HepG2 (cell line): ENCODE measurements around the gene CALM1. TPM values are rescaled to one million over a fixed set of nuclear protein-coding genes. Genes with fewer than 3 reads are reported as not detected.

Experiments
- CC2D1A ChIP-seq: sonication (generic); formaldehyde crosslinking; IDR thresholded peaks from 2 replicates; pipeline ENCODE4 v1.8.1; 2023; ENCODE audit warnings: mild to moderate bottlenecking, missing genetic modification reagents
- ETV5 ChIP-seq: IDR thresholded peaks from 2 replicates; pipeline ENCODE4 v1.6.1; 2018; ENCODE audit warnings: missing biosample characterization, missing genetic modification reagents, inconsistent platforms, borderline replicate concordance
- FOXA1 ChIP-seq, 2 experiments: fragments of 450-650 bp in 1 of 2; sonication (generic) in 1 of 2; formaldehyde crosslinking in 1 of 2; IDR thresholded peaks; 2 replicates each; pipeline versions ENCODE4 v1.4.0 to v1.6.1; 2016 to 2020; ENCODE audit warnings: missing genetic modification reagents in 1 of 2
- GFI1 ChIP-seq: sonication (generic); formaldehyde crosslinking; IDR thresholded peaks from 2 replicates; pipeline ENCODE4 v1.5.0; 2020; ENCODE audit warnings: missing genetic modification reagents, mild to moderate bottlenecking, borderline replicate concordance
- HNRNPL ChIP-seq: fragments of 200-400 bp; formaldehyde crosslinking; IDR thresholded peaks from 2 replicates; pipeline ENCODE4 v1.6.1; 2017; ENCODE audit warnings: mild to moderate bottlenecking, low read depth, low read length
- JDP2 ChIP-seq: sonication (generic); formaldehyde crosslinking; IDR thresholded peaks from 2 replicates; pipeline ENCODE4 v1.8.1; 2022; ENCODE audit warnings: missing genetic modification reagents, borderline replicate concordance
- KLF9 ChIP-seq: IDR thresholded peaks from 2 replicates; pipeline ENCODE4 v1.6.1; 2016; ENCODE audit warnings: low read depth
- MXD3 ChIP-seq: IDR thresholded peaks from 2 replicates; pipeline ENCODE4 v1.6.1; 2016; ENCODE audit warnings: mild to moderate bottlenecking, missing biosample characterization, missing genetic modification reagents
- RCOR2 ChIP-seq: IDR thresholded peaks from 2 replicates; pipeline ENCODE4 v1.6.1; 2016; ENCODE audit warnings: missing biosample characterization, missing genetic modification reagents
- SKIL ChIP-seq: sonication (generic); formaldehyde crosslinking; IDR thresholded peaks from 2 replicates; pipeline ENCODE4 v1.8.0; 2022; ENCODE audit warnings: missing genetic modification reagents, mild to moderate bottlenecking, moderate library complexity, borderline replicate concordance
- SP5 ChIP-seq: IDR thresholded peaks from 2 replicates; pipeline ENCODE4 v1.6.1; 2016; ENCODE audit warnings: low read depth, borderline replicate concordance
- ZNF10 ChIP-seq: sonication (generic); formaldehyde crosslinking; IDR thresholded peaks from 2 replicates; pipeline ENCODE4 v1.4.0; 2020; ENCODE audit warnings: mild to moderate bottlenecking, low read depth, missing genetic modification reagents, borderline replicate concordance
- ZNF251 ChIP-seq: sonication (generic); formaldehyde crosslinking; IDR thresholded peaks from 2 replicates; pipeline ENCODE4 v1.9.0; 2021; ENCODE audit warnings: mild to moderate bottlenecking, missing genetic modification reagents
- ZNF256 ChIP-seq: sonication (generic); formaldehyde crosslinking; conservative IDR thresholded peaks from 2 replicates; pipeline ENCODE4 v1.4.0; 2020; ENCODE audit warnings: missing genetic modification reagents
- ZNF296 ChIP-seq: sonication (generic); formaldehyde crosslinking; conservative IDR thresholded peaks from 2 replicates; pipeline ENCODE4 v1.5.0; 2020; ENCODE audit warnings: mild to moderate bottlenecking, missing genetic modification reagents
- ZNF34 ChIP-seq: sonication (generic); formaldehyde crosslinking; IDR thresholded peaks from 2 replicates; pipeline ENCODE4 v1.4.0; 2020; ENCODE audit warnings: mild to moderate bottlenecking, missing genetic modification reagents, borderline replicate concordance
- ZNF816 ChIP-seq: sonication (generic); formaldehyde crosslinking; IDR thresholded peaks from 2 replicates; pipeline ENCODE4 v1.8.0; 2022; ENCODE audit warnings: missing genetic modification reagents, mild to moderate bottlenecking, borderline replicate concordance
- ZNF83 ChIP-seq: sonication (generic); formaldehyde crosslinking; IDR thresholded peaks from 2 replicates; pipeline ENCODE4 v1.4.0; 2020; ENCODE audit warnings: missing genetic modification reagents, mild to moderate bottlenecking, borderline replicate concordance
- polyA plus RNA-seq, 8 experiments: library from polyadenylated mRNA; depleted of rRNA in 3 of 8; stranded (reverse) in 7 of 8; unstranded in 1 of 8; fragments of >200 nt; fragmentation: Illumina TruSeq in 4 of 8; extraction: Trizol in 4 of 8; gene quantifications; 2 replicates each; pipeline versions ENCODE4 v1.2.1 to v1.2.3, GENCODE V29; 2011 to 2016; ENCODE audit warnings: low read depth in 4 of 8, missing spikeins in 1 of 8, mixed read lengths in 1 of 8; ENCODE audit not compliant: insufficient read depth in 1 of 8
- total RNA-seq, 5 experiments: library from RNA; depleted of rRNA; stranded (reverse); fragments of >200 nt; fragmentation: Illumina TruSeq; extraction: Trizol; gene quantifications; 2 replicates each; pipeline ENCODE4 v1.2.3, GENCODE V29; 2016; ENCODE audit warnings: low read depth in 1 of 5
- TF ChIP-seq, protein P1 (sequence below), 2 experiments: IDR thresholded peaks; 2 replicates each; pipeline ENCODE4 v1.6.1; 2011 to 2012; ENCODE audit warnings: low read length in 2 of 2, borderline replicate concordance in 1 of 2, low read depth in 1 of 2, mild to moderate bottlenecking in 1 of 2, moderate library complexity in 1 of 2
- TF ChIP-seq, protein P2 (sequence below): sonication (generic); formaldehyde crosslinking; IDR thresholded peaks from 2 replicates; pipeline ENCODE4 v1.8.0; 2023; ENCODE audit warnings: mild to moderate bottlenecking, missing genetic modification reagents

CALM1 gene
- total and polyA plus RNA-seq, 2 of the 13 experiments (the other 11 are each of a cell fraction or from before 2014, with no cell fraction given) = 110 to 238 TPM

- TF ChIP-seq GFI1 (CRISPR knock-in tag) (peak; percentile 70), MXD3 (CRISPR knock-in tag) (peak; percentile 80), ZNF34 (CRISPR knock-in tag) (peak; percentile 91; the same call in 1 of the 2 replicates), ZNF10 (CRISPR knock-in tag) (no peak), ZNF256 (CRISPR knock-in tag) (0 out of 2 replicates have a peak, but pooled peaks have one; percentile 41), FOXA1 (IDR thresholded peaks at IDR 0.05) (no peak), FOXA1 (CRISPR knock-in tag; IDR thresholded peaks at IDR 0.05) (peak; percentile 54; the same call in 1 of the 2 replicates), ETV5 (CRISPR knock-in tag) (peak; percentile 87), ZNF816 (CRISPR knock-in tag) (0 out of 2 replicates have a peak, but pooled peaks have one; percentile 41), SKIL (CRISPR knock-in tag) (peak; percentile 51; the same call in 1 of the 2 replicates), ZNF296 (CRISPR knock-in tag) (no peak), SP5 (CRISPR knock-in tag) (peak; percentile 76; the same call in 1 of the 2 replicates), JDP2 (CRISPR knock-in tag) (no peak), RCOR2 (CRISPR knock-in tag) (peak; percentile 40; the same call in 1 of the 2 replicates), CC2D1A (CRISPR knock-in tag) (no peak), ZNF251 (no peak), KLF9 (CRISPR knock-in tag) (no peak), ZNF83 (CRISPR knock-in tag) (no peak), HNRNPL (0 out of 2 replicates have a peak, but pooled peaks have one; percentile 61)
- TF ChIP-seq, protein P1, sequence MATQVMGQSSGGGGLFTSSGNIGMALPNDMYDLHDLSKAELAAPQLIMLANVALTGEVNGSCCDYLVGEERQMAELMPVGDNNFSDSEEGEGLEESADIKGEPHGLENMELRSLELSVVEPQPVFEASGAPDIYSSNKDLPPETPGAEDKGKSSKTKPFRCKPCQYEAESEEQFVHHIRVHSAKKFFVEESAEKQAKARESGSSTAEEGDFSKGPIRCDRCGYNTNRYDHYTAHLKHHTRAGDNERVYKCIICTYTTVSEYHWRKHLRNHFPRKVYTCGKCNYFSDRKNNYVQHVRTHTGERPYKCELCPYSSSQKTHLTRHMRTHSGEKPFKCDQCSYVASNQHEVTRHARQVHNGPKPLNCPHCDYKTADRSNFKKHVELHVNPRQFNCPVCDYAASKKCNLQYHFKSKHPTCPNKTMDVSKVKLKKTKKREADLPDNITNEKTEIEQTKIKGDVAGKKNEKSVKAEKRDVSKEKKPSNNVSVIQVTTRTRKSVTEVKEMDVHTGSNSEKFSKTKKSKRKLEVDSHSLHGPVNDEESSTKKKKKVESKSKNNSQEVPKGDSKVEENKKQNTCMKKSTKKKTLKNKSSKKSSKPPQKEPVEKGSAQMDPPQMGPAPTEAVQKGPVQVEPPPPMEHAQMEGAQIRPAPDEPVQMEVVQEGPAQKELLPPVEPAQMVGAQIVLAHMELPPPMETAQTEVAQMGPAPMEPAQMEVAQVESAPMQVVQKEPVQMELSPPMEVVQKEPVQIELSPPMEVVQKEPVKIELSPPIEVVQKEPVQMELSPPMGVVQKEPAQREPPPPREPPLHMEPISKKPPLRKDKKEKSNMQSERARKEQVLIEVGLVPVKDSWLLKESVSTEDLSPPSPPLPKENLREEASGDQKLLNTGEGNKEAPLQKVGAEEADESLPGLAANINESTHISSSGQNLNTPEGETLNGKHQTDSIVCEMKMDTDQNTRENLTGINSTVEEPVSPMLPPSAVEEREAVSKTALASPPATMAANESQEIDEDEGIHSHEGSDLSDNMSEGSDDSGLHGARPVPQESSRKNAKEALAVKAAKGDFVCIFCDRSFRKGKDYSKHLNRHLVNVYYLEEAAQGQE (IDR thresholded peaks at IDR 0.05; ENCODE audit: borderline replicate concordance in 1 of 2, low read depth in 1 of 2, low read length in 2 of 2) = peak in 1 of 2 experiments; percentile 32; a peak in 1 of 4 replicates
- TF ChIP-seq, protein P2, sequence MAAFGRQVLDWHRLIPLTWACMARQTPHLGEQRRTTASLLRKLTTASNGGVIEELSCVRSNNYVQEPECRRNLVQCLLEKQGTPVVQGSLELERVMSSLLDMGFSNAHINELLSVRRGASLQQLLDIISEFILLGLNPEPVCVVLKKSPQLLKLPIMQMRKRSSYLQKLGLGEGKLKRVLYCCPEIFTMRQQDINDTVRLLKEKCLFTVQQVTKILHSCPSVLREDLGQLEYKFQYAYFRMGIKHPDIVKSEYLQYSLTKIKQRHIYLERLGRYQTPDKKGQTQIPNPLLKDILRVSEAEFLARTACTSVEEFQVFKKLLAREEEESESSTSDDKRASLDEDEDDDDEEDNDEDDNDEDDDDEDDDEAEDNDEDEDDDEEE (CRISPR knock-in tag) = no peak; the same call in 1 of the 2 replicates
Measured at GRCh38 chr14:90383126-90383730, 13.6 kb upstream of the CALM1 start (continued).
